ENCODE results near the gene COP1.

- TF ChIP-seq CTCF (IDR thresholded peaks at IDR 0.05) (no peak), POLR2A (IDR thresholded peaks at IDR 0.05) (no peak)
Observed at GRCh38 chr1:176141449-176141848, 65.6 kb downstream of the COP1 start.
